Measurements from ENCODE around the gene CHFR. TPM values are rescaled to one million over a fixed set of nuclear protein-coding genes. Genes with fewer than 3 reads are reported as not detected.
"Not testable (repeated sequence)": the region's sequence is repeated elsewhere in the genome, so short reads cannot be mapped to it uniquely, and the experiment has no call there.

CHFR gene
- polyA plus RNA-seq, 1 donor from 2014 or later = 89.3 TPM

- Histone ChIP-seq H3K27me3 (ENCODE audit: insufficient read depth, low read depth, low read length) (no peaks in the 10 kb centered on the region), H4K20me1 (ENCODE audit: insufficient read depth) (no peaks in the 10 kb centered on the region), H3K27ac (ENCODE audit: low read length) (no peak overlapping the region), H3K9ac (ENCODE audit: low read length) (no peak overlapping the region), H3K79me2 (replicated peaks; ENCODE audit: insufficient read depth, low read length) (no peaks in the 10 kb centered on the region), H3K4me2 (ENCODE audit: low read length) (no peak overlapping the region), H2AFZ (ENCODE audit: low read depth, low read length) (no peak overlapping the region), H3K4me3 (ENCODE audit: low read length) (no peak overlapping the region), H3K36me3 (ENCODE audit: insufficient read depth, low read length) (no peaks in the 10 kb centered on the region), H3K9me3 (ENCODE audit: low read length) (no peaks in the 10 kb centered on the region), H3K9me2 (ENCODE audit: insufficient read depth, low read length) (no peaks in the 10 kb centered on the region), H3F3A (ENCODE audit: insufficient read depth, low read length, poor library complexity, severe bottlenecking) (no peaks in the 10 kb centered on the region)
- TF ChIP-seq SMC3 (conservative IDR thresholded peaks at IDR 0.05; ENCODE audit: poor library complexity) (no peak), REST (IDR thresholded peaks at IDR 0.05; ENCODE audit: borderline replicate concordance) (no peak), CTCF (IDR thresholded peaks at IDR 0.05; ENCODE audit: poor library complexity, severe bottlenecking) (no peak), EZH2 (IDR thresholded peaks at IDR 0.05; ENCODE audit: borderline replicate concordance, insufficient read depth, low read length, poor library complexity, severe bottlenecking) (no peak), POLR2AphosphoS5 (IDR thresholded peaks at IDR 0.05) (no peak), EP300 (conservative IDR thresholded peaks at IDR 0.05; ENCODE audit: poor library complexity, severe bottlenecking) (no peak), RAD21 (conservative IDR thresholded peaks at IDR 0.05) (no peak), TAF1 (IDR thresholded peaks at IDR 0.05; ENCODE audit: low read depth) (no peak), MXI1 (conservative IDR thresholded peaks at IDR 0.05; ENCODE audit: poor library complexity, severe bottlenecking) (no peak)
Measured at GRCh38 chr12:132861558-132861957, 25.8 kb downstream of the CHFR start.

GRCh38 chr12:132858718-132859266, 28.6 kb downstream of the CHFR start:
- H3K27ac ChIP-seq (ENCODE audit: low read length) = no peak overlapping the region
- no peak overlapping the region for H3K9ac ChIP-seq (ENCODE audit: low read length)
- H3K4me3 ChIP-seq (ENCODE audit: low read length) = no peak overlapping the region
- no peaks in the 10 kb centered on the region for H4K20me1 ChIP-seq (ENCODE audit: insufficient read depth)
- H3K9me3 ChIP-seq (ENCODE audit: low read length) = no peaks in the 10 kb centered on the region
- no peak for TF ChIP-seq EZH2 (IDR thresholded peaks at IDR 0.05; ENCODE audit: borderline replicate concordance, insufficient read depth, low read length, poor library complexity, severe bottlenecking)
- TF ChIP-seq CTCF (IDR thresholded peaks at IDR 0.05; ENCODE audit: poor library complexity, severe bottlenecking) = no peak
- TF ChIP-seq MXI1 (conservative IDR thresholded peaks at IDR 0.05; ENCODE audit: poor library complexity, severe bottlenecking) = no peak
- no peak overlapping the region for H3K4me2 ChIP-seq (ENCODE audit: low read length)
- H3K36me3 ChIP-seq (ENCODE audit: insufficient read depth, low read length) = no peaks in the 10 kb centered on the region
- H3K27me3 ChIP-seq (ENCODE audit: insufficient read depth, low read depth, low read length) = no peaks in the 10 kb centered on the region
- H3K79me2 ChIP-seq (replicated peaks; ENCODE audit: insufficient read depth, low read length) = no peaks in the 10 kb centered on the region
- H2AFZ ChIP-seq (ENCODE audit: low read depth, low read length) = no peak overlapping the region
- no peaks in the 10 kb centered on the region for H3K9me2 ChIP-seq (ENCODE audit: insufficient read depth, low read length)
- no peaks in the 10 kb centered on the region for H3F3A ChIP-seq (ENCODE audit: insufficient read depth, low read length, poor library complexity, severe bottlenecking)

- not testable (repeated sequence) for H3F3A ChIP-seq (ENCODE audit: insufficient read depth, low read length, poor library complexity, severe bottlenecking); H3K27me3 ChIP-seq (ENCODE audit: insufficient read depth, low read depth, low read length); H2AFZ ChIP-seq (ENCODE audit: low read depth, low read length); H3K9me2 ChIP-seq (ENCODE audit: insufficient read depth, low read length); H3K4me3 ChIP-seq (ENCODE audit: low read length); H3K9ac ChIP-seq (ENCODE audit: low read length); H3K4me2 ChIP-seq (ENCODE audit: low read length); H4K20me1 ChIP-seq (ENCODE audit: insufficient read depth); H3K79me2 ChIP-seq (replicated peaks; ENCODE audit: insufficient read depth, low read length); H3K9me3 ChIP-seq (ENCODE audit: low read length); H3K27ac ChIP-seq (ENCODE audit: low read length); H3K36me3 ChIP-seq (ENCODE audit: insufficient read depth, low read length)
Measured at GRCh38 chr12:132857019-132857418, 30.4 kb downstream of the CHFR start.

Measured in neural cell (in vitro differentiated cells).